ENCODE results near the gene WRAP73. TPM values are rescaled to one million over a fixed set of nuclear protein-coding genes. Genes with fewer than 3 reads are reported as not detected.
A peak's percentile ranks its signal among the peaks of the same experiment; 100 is the strongest.

WRAP73 gene
- total RNA-seq, 1 experiment from 2014 or later, result 51.4 TPM

DNA sequence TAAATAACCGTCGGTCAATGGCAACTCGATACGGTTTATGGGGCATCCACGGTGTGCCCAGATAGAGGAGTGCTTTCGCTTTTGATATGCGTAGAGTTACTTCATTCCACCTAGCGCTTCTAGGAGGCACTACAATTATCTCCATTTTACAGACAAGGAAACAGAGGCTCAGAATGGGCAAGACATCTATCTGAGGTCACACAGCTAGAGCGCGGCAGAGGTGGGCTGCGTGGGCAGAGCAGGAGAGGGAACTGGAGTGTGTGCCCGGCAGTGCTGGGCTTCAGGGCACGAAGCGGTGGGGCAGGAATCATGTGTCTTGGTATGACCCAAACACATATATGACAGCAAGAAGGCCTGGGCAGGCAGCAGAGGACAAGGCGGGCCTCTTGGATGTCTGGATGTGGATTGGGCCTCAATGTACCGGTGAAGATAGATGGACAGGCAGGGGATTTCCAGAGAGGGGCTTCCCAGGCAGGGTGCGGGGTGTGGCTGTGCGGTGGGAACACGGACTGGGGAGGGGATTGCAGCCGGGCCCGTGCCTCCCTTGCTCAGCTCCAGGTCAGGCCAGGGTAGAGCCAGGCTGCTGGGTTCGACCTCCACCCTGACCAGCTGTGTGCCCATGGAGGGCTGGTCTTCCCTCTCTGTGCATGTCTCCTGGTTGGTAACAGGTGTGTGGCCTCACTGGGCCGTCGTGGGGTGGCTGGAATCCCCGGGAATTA is 23.6 kb upstream of the WRAP73 start:
- Histone ChIP-seq H3K79me2 (ENCODE audit: insufficient read depth, low read length) (peaks cover 38% of the 10 kb centered on the region), H3K4me1 (ENCODE audit: control insufficient read depth in 1 of 2, insufficient read depth in 2 of 2, low read length in 2 of 2) (peaks cover 30 to 67% of the 10 kb centered on the region in 2 experiments), H3K4me3 (replicated peaks in 1 of 2; ENCODE audit: low read depth in 1 of 2, low read length in 2 of 2) (no peak overlapping the region), H4K20me1 (ENCODE audit: insufficient read depth) (no peaks in the 10 kb centered on the region; the same call in 1 of the 2 replicates), H3K36me3 (ENCODE audit: control insufficient read depth in 1 of 2, insufficient read depth in 2 of 2, low read length in 2 of 2) (no peaks in the 10 kb centered on the region), H3K9me3 (ENCODE audit: control insufficient read depth in 1 of 2, insufficient read depth in 1 of 2, low read depth in 1 of 2, low read length in 2 of 2) (no peaks in the 10 kb centered on the region), H3K4me2 (ENCODE audit: low read length) (peak overlapping the region; percentile 77), H3K27me3 (ENCODE audit: insufficient read depth, low read length) (no peaks in the 10 kb centered on the region), H2AFZ (ENCODE audit: low read depth, low read length, poor library complexity, severe bottlenecking) (no peak overlapping the region), H3K9ac (ENCODE audit: low read length) (peak overlapping the region; percentile 57; the same call in 1 of the 2 replicates), H3K9me2 (ENCODE audit: insufficient read depth) (no peaks in the 10 kb centered on the region), H3K27ac (ENCODE audit: low read depth, low read length) (peak overlapping the region; percentile 61; the same call in 1 of the 2 replicates)
- ChIA-PET CTCF (interaction anchor here (0.7 kb wide), 1 partner anchor 51 kb away, joined by 3 read pairs; no protein-coding TSS in a partner anchor), RAD21 (ENCODE audit: low non-redundant PET in 1 of 2, low total read pairs in 2 of 2, uncharacterized antibody in 2 of 2, unreplicated experiment in 2 of 2) (no interaction called here), POLR2A (no interaction called here)
- no peak for ATAC-seq
- intact Hi-C loops (cut with micrococcal nuclease), result no loop called here
- no TSS peak for BruUV-seq (replicated peaks)
- TF ChIP-seq ZFX (IDR thresholded peaks at IDR 0.05), result no peak
- TF ChIP-seq, protein P1, sequence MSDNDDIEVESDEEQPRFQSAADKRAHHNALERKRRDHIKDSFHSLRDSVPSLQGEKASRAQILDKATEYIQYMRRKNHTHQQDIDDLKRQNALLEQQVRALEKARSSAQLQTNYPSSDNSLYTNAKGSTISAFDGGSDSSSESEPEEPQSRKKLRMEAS (IDR thresholded peaks at IDR 0.05), result no peak
- no peak for TF ChIP-seq FOSL1 (IDR thresholded peaks at IDR 0.05; ENCODE audit: low read depth)
- no peak for TF ChIP-seq CBX3 (IDR thresholded peaks at IDR 0.05; ENCODE audit: low read depth)
- TF ChIP-seq SP1 (IDR thresholded peaks at IDR 0.05; ENCODE audit: low read depth), result no peak
- no peak for DNase-seq (ENCODE audit: low read depth, low spot score)

DNA sequence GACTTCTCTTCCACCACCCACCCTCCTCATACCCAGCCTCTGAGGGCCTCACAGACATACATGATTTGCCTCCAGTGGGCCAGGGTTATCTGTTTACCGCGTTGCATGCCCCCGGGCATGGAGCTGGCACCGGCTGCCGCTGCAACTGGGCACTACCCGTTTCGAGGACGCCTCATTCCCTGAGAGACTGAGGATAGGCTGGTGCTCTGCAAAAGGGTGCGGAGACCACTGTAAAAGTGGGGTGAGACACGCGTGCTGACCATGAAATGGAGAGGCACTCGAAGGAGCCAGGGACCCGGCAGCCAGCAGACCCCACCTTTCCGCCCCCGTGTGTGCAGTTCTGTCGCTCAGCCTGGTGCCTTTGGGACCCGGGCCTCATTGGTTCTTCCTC is 23.1 kb upstream of the WRAP73 start:
- no peaks in the 10 kb centered on the region; the same call in 1 of the 2 replicates for H4K20me1 ChIP-seq (ENCODE audit: insufficient read depth)
- no peaks in the 10 kb centered on the region for H3K9me2 ChIP-seq (ENCODE audit: insufficient read depth)
- no peak overlapping the region for H2AFZ ChIP-seq (ENCODE audit: low read depth, low read length, poor library complexity, severe bottlenecking)
- no TSS peak for BruUV-seq (replicated peaks)
- no peak overlapping the region for H3K4me3 ChIP-seq (replicated peaks in 1 of 2; ENCODE audit: low read depth in 1 of 2, low read length in 2 of 2)
- H3K27me3 ChIP-seq (ENCODE audit: insufficient read depth, low read length), result no peaks in the 10 kb centered on the region
- no peak overlapping the region for H3K4me2 ChIP-seq (ENCODE audit: low read length)
- H3K9ac ChIP-seq (ENCODE audit: low read length), result no peak overlapping the region
- no peak for DNase-seq (ENCODE audit: low read depth, low spot score)
- H3K27ac ChIP-seq (ENCODE audit: low read depth, low read length), result no peak overlapping the region
- intact Hi-C loops (cut with micrococcal nuclease), result no loop called here
- ChIA-PET POLR2A (no interaction called here), RAD21 (ENCODE audit: low non-redundant PET in 1 of 2, low total read pairs in 2 of 2, uncharacterized antibody in 2 of 2, unreplicated experiment in 2 of 2) (no interaction called here), CTCF (no interaction called here)
- no peaks in the 10 kb centered on the region for H3K36me3 ChIP-seq (ENCODE audit: control insufficient read depth in 1 of 2, insufficient read depth in 2 of 2, low read length in 2 of 2)
- peaks cover 43% of the 10 kb centered on the region for H3K79me2 ChIP-seq (ENCODE audit: insufficient read depth, low read length)
- no peaks in the 10 kb centered on the region for H3K9me3 ChIP-seq (ENCODE audit: control insufficient read depth in 1 of 2, insufficient read depth in 1 of 2, low read depth in 1 of 2, low read length in 2 of 2)
- peaks cover 36 to 69% of the 10 kb centered on the region in 2 experiments for H3K4me1 ChIP-seq (ENCODE audit: control insufficient read depth in 1 of 2, insufficient read depth in 2 of 2, low read length in 2 of 2)
- no peak for ATAC-seq
- TF ChIP-seq, protein P1 (IDR thresholded peaks at IDR 0.05), result no peak
- TF ChIP-seq TCF7L2 (IDR thresholded peaks at IDR 0.05; ENCODE audit: borderline replicate concordance, extremely low read depth, insufficient read depth, insufficient read length) (no peak), CEBPB (IDR thresholded peaks at IDR 0.05; ENCODE audit: low read depth) (no peak), ELF1 (IDR thresholded peaks at IDR 0.05; ENCODE audit: borderline replicate concordance, low read depth) (no peak), EZH2phosphoT487 (IDR thresholded peaks at IDR 0.05; ENCODE audit: borderline replicate concordance) (no peak), JUND (IDR thresholded peaks at IDR 0.05) (no peak), ZFX (IDR thresholded peaks at IDR 0.05) (no peak), SP1 (IDR thresholded peaks at IDR 0.05; ENCODE audit: low read depth) (no peak), EZH2 (IDR thresholded peaks at IDR 0.05) (no peak)
- TF ChIP-seq, protein P2, sequence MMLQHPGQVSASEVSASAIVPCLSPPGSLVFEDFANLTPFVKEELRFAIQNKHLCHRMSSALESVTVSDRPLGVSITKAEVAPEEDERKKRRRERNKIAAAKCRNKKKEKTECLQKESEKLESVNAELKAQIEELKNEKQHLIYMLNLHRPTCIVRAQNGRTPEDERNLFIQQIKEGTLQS (IDR thresholded peaks at IDR 0.05), result no peak
- TF ChIP-seq, protein P3, sequence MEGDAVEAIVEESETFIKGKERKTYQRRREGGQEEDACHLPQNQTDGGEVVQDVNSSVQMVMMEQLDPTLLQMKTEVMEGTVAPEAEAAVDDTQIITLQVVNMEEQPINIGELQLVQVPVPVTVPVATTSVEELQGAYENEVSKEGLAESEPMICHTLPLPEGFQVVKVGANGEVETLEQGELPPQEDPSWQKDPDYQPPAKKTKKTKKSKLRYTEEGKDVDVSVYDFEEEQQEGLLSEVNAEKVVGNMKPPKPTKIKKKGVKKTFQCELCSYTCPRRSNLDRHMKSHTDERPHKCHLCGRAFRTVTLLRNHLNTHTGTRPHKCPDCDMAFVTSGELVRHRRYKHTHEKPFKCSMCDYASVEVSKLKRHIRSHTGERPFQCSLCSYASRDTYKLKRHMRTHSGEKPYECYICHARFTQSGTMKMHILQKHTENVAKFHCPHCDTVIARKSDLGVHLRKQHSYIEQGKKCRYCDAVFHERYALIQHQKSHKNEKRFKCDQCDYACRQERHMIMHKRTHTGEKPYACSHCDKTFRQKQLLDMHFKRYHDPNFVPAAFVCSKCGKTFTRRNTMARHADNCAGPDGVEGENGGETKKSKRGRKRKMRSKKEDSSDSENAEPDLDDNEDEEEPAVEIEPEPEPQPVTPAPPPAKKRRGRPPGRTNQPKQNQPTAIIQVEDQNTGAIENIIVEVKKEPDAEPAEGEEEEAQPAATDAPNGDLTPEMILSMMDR (IDR thresholded peaks at IDR 0.05 in 2 of 3, conservative IDR thresholded peaks at IDR 0.05 in 1 of 3; ENCODE audit: borderline replicate concordance in 1 of 3, insufficient read depth in 1 of 3, low read depth in 2 of 3, low read length in 2 of 3), result no peak
- TF ChIP-seq, protein P4, sequence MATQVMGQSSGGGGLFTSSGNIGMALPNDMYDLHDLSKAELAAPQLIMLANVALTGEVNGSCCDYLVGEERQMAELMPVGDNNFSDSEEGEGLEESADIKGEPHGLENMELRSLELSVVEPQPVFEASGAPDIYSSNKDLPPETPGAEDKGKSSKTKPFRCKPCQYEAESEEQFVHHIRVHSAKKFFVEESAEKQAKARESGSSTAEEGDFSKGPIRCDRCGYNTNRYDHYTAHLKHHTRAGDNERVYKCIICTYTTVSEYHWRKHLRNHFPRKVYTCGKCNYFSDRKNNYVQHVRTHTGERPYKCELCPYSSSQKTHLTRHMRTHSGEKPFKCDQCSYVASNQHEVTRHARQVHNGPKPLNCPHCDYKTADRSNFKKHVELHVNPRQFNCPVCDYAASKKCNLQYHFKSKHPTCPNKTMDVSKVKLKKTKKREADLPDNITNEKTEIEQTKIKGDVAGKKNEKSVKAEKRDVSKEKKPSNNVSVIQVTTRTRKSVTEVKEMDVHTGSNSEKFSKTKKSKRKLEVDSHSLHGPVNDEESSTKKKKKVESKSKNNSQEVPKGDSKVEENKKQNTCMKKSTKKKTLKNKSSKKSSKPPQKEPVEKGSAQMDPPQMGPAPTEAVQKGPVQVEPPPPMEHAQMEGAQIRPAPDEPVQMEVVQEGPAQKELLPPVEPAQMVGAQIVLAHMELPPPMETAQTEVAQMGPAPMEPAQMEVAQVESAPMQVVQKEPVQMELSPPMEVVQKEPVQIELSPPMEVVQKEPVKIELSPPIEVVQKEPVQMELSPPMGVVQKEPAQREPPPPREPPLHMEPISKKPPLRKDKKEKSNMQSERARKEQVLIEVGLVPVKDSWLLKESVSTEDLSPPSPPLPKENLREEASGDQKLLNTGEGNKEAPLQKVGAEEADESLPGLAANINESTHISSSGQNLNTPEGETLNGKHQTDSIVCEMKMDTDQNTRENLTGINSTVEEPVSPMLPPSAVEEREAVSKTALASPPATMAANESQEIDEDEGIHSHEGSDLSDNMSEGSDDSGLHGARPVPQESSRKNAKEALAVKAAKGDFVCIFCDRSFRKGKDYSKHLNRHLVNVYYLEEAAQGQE (IDR thresholded peaks at IDR 0.05; ENCODE audit: low read depth), result no peak
